Peyer's patch (tissue), 4 donors: ENCODE data around the gene ABCC8.

Source experiments
- POLR2A ChIP-seq, 2 donors: fragments of 450-650 bp; IDR thresholded peaks; one replicate each; pipeline ENCODE4 v1.5.1; 2017; ENCODE audit warnings: antibody characterized with exemption in 2 of 2, mild to moderate bottlenecking in 2 of 2, moderate library complexity in 2 of 2
- TF ChIP-seq, protein P1 (sequence below), 6 experiments: fragments of 450-650 bp in 4 of 6; fragments of 200-600 bp in 2 of 6; sonication (generic) in 1 of 6; IDR thresholded peaks; one replicate each; pipeline ENCODE4 v1.5.1; 2017 to 2019; ENCODE audit warnings: antibody characterized with exemption in 6 of 6, mild to moderate bottlenecking in 3 of 6, moderate library complexity in 1 of 6

DNA sequence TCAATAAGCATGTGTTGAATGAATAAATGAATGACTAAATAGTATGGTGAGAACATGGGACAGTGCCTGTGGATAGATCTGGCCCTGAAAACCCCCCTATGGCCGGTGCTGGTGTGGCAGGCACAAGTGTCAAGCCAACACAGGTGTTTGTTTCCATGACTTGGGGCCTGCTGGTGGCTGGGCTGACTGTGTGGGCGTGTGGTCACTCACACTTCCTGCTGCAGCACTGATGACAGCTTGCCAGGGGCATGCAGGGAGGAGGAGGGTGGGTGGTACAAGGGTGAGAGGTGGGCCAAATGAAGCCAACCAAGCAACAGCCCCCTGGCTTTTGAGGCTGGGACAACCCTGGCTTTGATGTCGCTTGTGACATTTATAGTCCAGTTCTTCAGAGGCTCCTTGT is 30.3 kb upstream of the ABCC8 start:
- TF ChIP-seq, protein P1, sequence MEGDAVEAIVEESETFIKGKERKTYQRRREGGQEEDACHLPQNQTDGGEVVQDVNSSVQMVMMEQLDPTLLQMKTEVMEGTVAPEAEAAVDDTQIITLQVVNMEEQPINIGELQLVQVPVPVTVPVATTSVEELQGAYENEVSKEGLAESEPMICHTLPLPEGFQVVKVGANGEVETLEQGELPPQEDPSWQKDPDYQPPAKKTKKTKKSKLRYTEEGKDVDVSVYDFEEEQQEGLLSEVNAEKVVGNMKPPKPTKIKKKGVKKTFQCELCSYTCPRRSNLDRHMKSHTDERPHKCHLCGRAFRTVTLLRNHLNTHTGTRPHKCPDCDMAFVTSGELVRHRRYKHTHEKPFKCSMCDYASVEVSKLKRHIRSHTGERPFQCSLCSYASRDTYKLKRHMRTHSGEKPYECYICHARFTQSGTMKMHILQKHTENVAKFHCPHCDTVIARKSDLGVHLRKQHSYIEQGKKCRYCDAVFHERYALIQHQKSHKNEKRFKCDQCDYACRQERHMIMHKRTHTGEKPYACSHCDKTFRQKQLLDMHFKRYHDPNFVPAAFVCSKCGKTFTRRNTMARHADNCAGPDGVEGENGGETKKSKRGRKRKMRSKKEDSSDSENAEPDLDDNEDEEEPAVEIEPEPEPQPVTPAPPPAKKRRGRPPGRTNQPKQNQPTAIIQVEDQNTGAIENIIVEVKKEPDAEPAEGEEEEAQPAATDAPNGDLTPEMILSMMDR (IDR thresholded peaks at IDR 0.05): no peak
- no peak for TF ChIP-seq POLR2A (IDR thresholded peaks at IDR 0.05)
